IMR-90 (cell line): ENCODE measurements around the gene FBN1. TPM values are rescaled to one million over a fixed set of nuclear protein-coding genes. Genes with fewer than 3 reads are reported as not detected.

Source experiments
- ATAC-seq: fragments of 200-7000 bp; cut with Tn5 transposase; 2 replicates; pipeline ENCODE4 v1.9.1; 2020; ENCODE audit warnings: low read depth, mild to moderate bottlenecking, moderate library complexity
- BruUV-seq: library from RNA; stranded (reverse); fragments of 400-500 nt; replicated peaks from 2 replicates; lab custom pipeline; 2021; lab: Mats Ljungman, UMichigan
- CTCF ChIA-PET: fragments of 300-600 bp; formaldehyde crosslinking; extraction: SDS; loops from one replicate; lab custom pipeline; 2021; ENCODE audit warnings: antibody characterized with exemption; lab: Yijun Ruan, JAX
- POLR2A ChIA-PET: fragments of 300-600 bp; sonication (Branson Sonifier 250); formaldehyde crosslinking; loops from one replicate; lab custom pipeline; 2022; ENCODE audit warnings: antibody characterized with exemption; ENCODE audit not compliant: unreplicated experiment; lab: Charles Lee
- DNase-seq: peaks from one replicate; pipeline ENCODE4 v3.0.0; 2013
- H2AFZ ChIP-seq: replicated peaks from 2 replicates; pipeline ENCODE3; 2013; ENCODE audit warnings: low read length, mild to moderate bottlenecking; ENCODE audit not compliant: poor library complexity
- H2AK5ac ChIP-seq: 2 replicates; pipeline ENCODE4 v1.6.1; 2013; ENCODE audit warnings: low read depth, low read length, inconsistent platforms
- H2AK9ac ChIP-seq: replicated peaks from 2 replicates; pipeline ENCODE3; 2013; ENCODE audit warnings: mild to moderate bottlenecking, low read depth, low read length, moderate library complexity; ENCODE audit not compliant: poor library complexity
- H2BK120ac ChIP-seq: 2 replicates; pipeline ENCODE4 v1.6.1; 2013; ENCODE audit warnings: low read depth, low read length, inconsistent platforms
- H2BK15ac ChIP-seq: 3 replicates; pipeline ENCODE4 v1.6.1; 2013; ENCODE audit warnings: low read depth, low read length, inconsistent platforms
- H2BK20ac ChIP-seq: 2 replicates; pipeline ENCODE4 v1.6.1; 2013; ENCODE audit warnings: low read depth, mild to moderate bottlenecking, inconsistent platforms, low read length, moderate library complexity
- H2BK5ac ChIP-seq: 2 replicates; pipeline ENCODE4 v1.6.1; 2013; ENCODE audit warnings: mild to moderate bottlenecking, low read depth, low read length, inconsistent platforms; ENCODE audit not compliant: poor library complexity, severe bottlenecking
- H3K14ac ChIP-seq: replicated peaks from 2 replicates; pipeline ENCODE4 v1.6.1; 2013; ENCODE audit warnings: low read depth, low read length, inconsistent platforms
- H3K18ac ChIP-seq: 2 replicates; pipeline ENCODE4 v1.6.1; 2013; ENCODE audit warnings: low read depth, low read length, control low read depth
- H3K23ac ChIP-seq: 2 replicates; pipeline ENCODE4 v1.6.1; 2013; ENCODE audit warnings: low read depth, low read length, inconsistent platforms
- H3K27ac ChIP-seq: 2 replicates; pipeline ENCODE4 v1.5.1; 2013; ENCODE audit warnings: mild to moderate bottlenecking, control low read depth, low read length; ENCODE audit not compliant: insufficient read depth
- H3K27me3 ChIP-seq: 2 replicates; pipeline ENCODE4 v1.6.1; 2013; ENCODE audit warnings: low read length; ENCODE audit not compliant: control insufficient read depth, insufficient read depth
- H3K36me3 ChIP-seq: 2 replicates; pipeline ENCODE4 v1.6.1; 2013; ENCODE audit warnings: low read length, mixed read lengths; ENCODE audit not compliant: control insufficient read depth, insufficient read depth
- H3K4ac ChIP-seq: 2 replicates; pipeline ENCODE4 v1.6.1; 2013; ENCODE audit warnings: low read depth, low read length, inconsistent platforms
- H3K4me1 ChIP-seq: 2 replicates; pipeline ENCODE4 v1.6.1; 2013; ENCODE audit warnings: low read length, mixed read lengths; ENCODE audit not compliant: control insufficient read depth, insufficient read depth
- H3K4me2 ChIP-seq: 2 replicates; pipeline ENCODE4 v1.6.1; 2013; ENCODE audit warnings: low read depth, mild to moderate bottlenecking, control low read depth, low read length, moderate library complexity
- H3K4me3 ChIP-seq: 2 replicates; pipeline ENCODE4 v1.5.1; 2013; ENCODE audit warnings: low read depth, mild to moderate bottlenecking, control low read depth, low read length, moderate library complexity; ENCODE audit not compliant: insufficient read depth
- H3K56ac ChIP-seq: 2 replicates; pipeline ENCODE4 v1.6.1; 2013; ENCODE audit warnings: low read length, inconsistent platforms; ENCODE audit not compliant: insufficient read depth; ENCODE audit errors: extremely low read depth
- H3K79me1 ChIP-seq, 2 experiments: 2 replicates each; pipeline ENCODE4 v1.6.1; 2013; ENCODE audit warnings: low read length in 2 of 2, inconsistent platforms in 1 of 2, low read depth in 1 of 2
- H3K9ac ChIP-seq: 2 replicates; pipeline ENCODE4 v1.6.1; 2013; ENCODE audit warnings: low read depth, low read length, control low read depth
- H3K9me1 ChIP-seq: 2 replicates; pipeline ENCODE4 v1.6.1; 2013; ENCODE audit warnings: low read length, inconsistent platforms; ENCODE audit not compliant: insufficient read depth
- H3K9me3 ChIP-seq: 2 replicates; pipeline ENCODE4 v1.6.1; 2013; ENCODE audit warnings: low read length; ENCODE audit not compliant: control insufficient read depth, insufficient read depth
- H4K20me1 ChIP-seq: 2 replicates; pipeline ENCODE4 v1.6.1; 2013; ENCODE audit warnings: low read length, inconsistent platforms; ENCODE audit not compliant: insufficient read depth
- H4K5ac ChIP-seq: 2 replicates; pipeline ENCODE4 v1.6.1; 2013; ENCODE audit warnings: mild to moderate bottlenecking, low read depth, low read length, control low read depth
- H4K8ac ChIP-seq, 2 experiments: 2 replicates each; pipeline ENCODE4 v1.6.1; 2013; ENCODE audit warnings: low read depth in 2 of 2, low read length in 2 of 2, control low read depth in 1 of 2, inconsistent platforms in 1 of 2
- H4K91ac ChIP-seq: 2 replicates; pipeline ENCODE4 v1.6.1; 2013; ENCODE audit warnings: low read depth, low read length, inconsistent platforms; ENCODE audit not compliant: insufficient read depth
- BHLHE40 ChIP-seq: fragments of 150-350 bp; IDR thresholded peaks from 2 replicates; pipeline ENCODE4 v1.6.1; 2016; ENCODE audit warnings: mild to moderate bottlenecking, low read depth, low read length
- CEBPB ChIP-seq: IDR thresholded peaks from 2 replicates; pipeline ENCODE4 v1.6.1; 2012; ENCODE audit warnings: low read depth, low read length, improper control_type of control experiment
- CHD1 ChIP-seq: IDR thresholded peaks from 2 replicates; pipeline ENCODE4 v1.6.1; 2012; ENCODE audit warnings: low read depth, low read length, improper control_type of control experiment
- FOS ChIP-seq: fragments of 150-350 bp; IDR thresholded peaks from 2 replicates; pipeline ENCODE4 v1.6.1; 2016; ENCODE audit warnings: low read depth, low read length
- MAFK ChIP-seq: IDR thresholded peaks from 2 replicates; pipeline ENCODE4 v1.6.1; 2012; ENCODE audit warnings: low read depth, low read length, improper control_type of control experiment
- MAZ ChIP-seq: IDR thresholded peaks from 2 replicates; pipeline ENCODE4 v1.6.1; 2012; ENCODE audit warnings: low read depth, mild to moderate bottlenecking, low read length, improper control_type of control experiment, moderate library complexity, borderline replicate concordance
- MXI1 ChIP-seq: IDR thresholded peaks from 2 replicates; pipeline ENCODE4 v1.6.1; 2012; ENCODE audit warnings: low read depth, mild to moderate bottlenecking, low read length, moderate library complexity, borderline replicate concordance
- NFE2L2 ChIP-seq: fragments of 150-350 bp; IDR thresholded peaks from 2 replicates; pipeline ENCODE4 v1.6.1; 2016; ENCODE audit warnings: low read depth, mild to moderate bottlenecking, low read length
- RAD21 ChIP-seq: IDR thresholded peaks from 2 replicates; pipeline ENCODE4 v1.6.1; 2012; ENCODE audit warnings: low read length, improper control_type of control experiment
- RCOR1 ChIP-seq: IDR thresholded peaks from 2 replicates; pipeline ENCODE4 v1.6.1; 2012; ENCODE audit warnings: mild to moderate bottlenecking, low read length, improper control_type of control experiment; ENCODE audit not compliant: insufficient replicate concordance
- RFX5 ChIP-seq: IDR thresholded peaks from 2 replicates; pipeline ENCODE4 v1.8.0; 2012; ENCODE audit warnings: low read depth, mild to moderate bottlenecking, low read length, moderate library complexity
- SMC3 ChIP-seq: fragments of 150-350 bp; IDR thresholded peaks from 2 replicates; pipeline ENCODE4 v1.6.1; 2016; ENCODE audit warnings: low read depth, mild to moderate bottlenecking, antibody characterized with exemption, low read length, moderate library complexity
- WGBS, 2 experiments: methylation state at CpG; one replicate each; pipeline versions ENCODE4 v1.1.5 to v1.1.7; 2013; ENCODE audit warnings: missing lambda C conversion rate in 2 of 2; ENCODE audit not compliant: insufficient read length in 1 of 2; ENCODE audit errors: extremely low coverage in 2 of 2; 5-methylcytosine and 5-hydroxymethylcytosine counted together
- dilution Hi-C: fragments of 300-500 bp; cut with HindIII; formaldehyde crosslinking; loops from one replicate; pipeline ENCODE4 v1.14.3; 2018; ENCODE audit warnings: low sequenced_read_pairs; ENCODE audit not compliant: unreplicated experiment
- in situ Hi-C: fragments of 300-500 bp; cut with MboI; formaldehyde crosslinking; loops from 3 replicates; pipeline ENCODE4 v1.14.3; 2019; ENCODE audit warnings: low sequenced_read_pairs, inconsistent platforms, mixed read lengths
- intact Hi-C: fragments of 100-400 bp; cut with micrococcal nuclease; formaldehyde crosslinking; loops from 2 replicates; pipeline ENCODE4 v1.10.0; 2022
- polyA plus RNA-seq, 3 experiments: library from polyadenylated mRNA; depleted of rRNA; stranded (reverse); fragments of >200 nt; gene quantifications; 2 replicates each; pipeline ENCODE4 v1.2.3, GENCODE V29; 2012; ENCODE audit warnings: low replicate concordance in 1 of 3
- total RNA-seq: library from RNA; depleted of rRNA; stranded (reverse); fragments of >200 nt; gene quantifications from 2 replicates; pipeline ENCODE4 v1.2.3, GENCODE V29; 2012
- TF ChIP-seq, protein P1 (sequence below): conservative IDR thresholded peaks from 2 replicates; pipeline ENCODE4 v1.5.1; 2012; ENCODE audit warnings: mild to moderate bottlenecking, low read depth, low read length, improper control_type of control experiment
- TF ChIP-seq, protein P2 (sequence below): fragments of 150-350 bp; IDR thresholded peaks from 2 replicates; pipeline ENCODE4 v1.6.1; 2017; ENCODE audit warnings: mild to moderate bottlenecking, antibody characterized with exemption, low read length, low read depth
- TF ChIP-seq, protein P3 (sequence below): fragments of 150-350 bp; IDR thresholded peaks from 2 replicates; pipeline ENCODE4 v1.6.1; 2016; ENCODE audit warnings: low read depth, mild to moderate bottlenecking, low read length, moderate library complexity, borderline replicate concordance

Gene FBN1
- total and polyA plus RNA-seq, 2 of the 4 experiments (the other 2 are of a cell fraction) = 134 to 283 TPM

GRCh38 chr15:48657950-48658591, 12.6 kb upstream of the FBN1 start:
- WGBS, 2 experiments = 80% methylated on average over 1 of the region's 7 CpGs; no CpG with 5 or more reads in 1 of the 2 experiments
- ATAC-seq (peak; percentile 32; the same call in 1 of the 2 replicates), DNase-seq (no peak)
- Histone ChIP-seq H3K79me1 (no peaks in the 10 kb centered on the region), H2AK9ac (no peak overlapping the region), H3K9me3 (no peaks in the 10 kb centered on the region), H2BK5ac (no peak overlapping the region), H3K9ac (no peak overlapping the region), H3K18ac (no peak overlapping the region), H2BK15ac (no peak overlapping the region), H4K8ac (0 out of 4 replicates have a peak overlapping the region, but pooled peaks of 1 of the 2 experiments have one; percentile 4), H3K4me1 (no peaks in the 10 kb centered on the region), H3K27ac (no peak overlapping the region), H3K4me3 (no peak overlapping the region), H4K20me1 (no peaks in the 10 kb centered on the region), H4K5ac (no peak overlapping the region; the same call in 1 of the 2 replicates), H3K4me2 (no peak overlapping the region), H3K14ac (no peak overlapping the region), H3K27me3 (no peaks in the 10 kb centered on the region), H3K56ac (no peak overlapping the region), H2AK5ac (no peak overlapping the region), H2BK120ac (no peak overlapping the region), H3K36me3 (no peaks in the 10 kb centered on the region), H2BK20ac (no peak overlapping the region), H3K4ac (no peak overlapping the region), H3K23ac (no peak overlapping the region), H2AFZ (peak overlapping the region; percentile 9), H3K9me1 (no peaks in the 10 kb centered on the region), H4K91ac (no peak overlapping the region)
- POLR2A ChIA-PET = no interaction called here
- CTCF ChIA-PET = no interaction called here
- TF ChIP-seq MAZ (no peak), RFX5 (no peak), MAFK (no peak), RAD21 (no peak), RCOR1 (no peak), SMC3 (no peak), MXI1 (no peak), NFE2L2 (no peak), CHD1 (no peak), FOS (no peak), CEBPB (no peak), BHLHE40 (no peak)
- TF ChIP-seq, protein P1, sequence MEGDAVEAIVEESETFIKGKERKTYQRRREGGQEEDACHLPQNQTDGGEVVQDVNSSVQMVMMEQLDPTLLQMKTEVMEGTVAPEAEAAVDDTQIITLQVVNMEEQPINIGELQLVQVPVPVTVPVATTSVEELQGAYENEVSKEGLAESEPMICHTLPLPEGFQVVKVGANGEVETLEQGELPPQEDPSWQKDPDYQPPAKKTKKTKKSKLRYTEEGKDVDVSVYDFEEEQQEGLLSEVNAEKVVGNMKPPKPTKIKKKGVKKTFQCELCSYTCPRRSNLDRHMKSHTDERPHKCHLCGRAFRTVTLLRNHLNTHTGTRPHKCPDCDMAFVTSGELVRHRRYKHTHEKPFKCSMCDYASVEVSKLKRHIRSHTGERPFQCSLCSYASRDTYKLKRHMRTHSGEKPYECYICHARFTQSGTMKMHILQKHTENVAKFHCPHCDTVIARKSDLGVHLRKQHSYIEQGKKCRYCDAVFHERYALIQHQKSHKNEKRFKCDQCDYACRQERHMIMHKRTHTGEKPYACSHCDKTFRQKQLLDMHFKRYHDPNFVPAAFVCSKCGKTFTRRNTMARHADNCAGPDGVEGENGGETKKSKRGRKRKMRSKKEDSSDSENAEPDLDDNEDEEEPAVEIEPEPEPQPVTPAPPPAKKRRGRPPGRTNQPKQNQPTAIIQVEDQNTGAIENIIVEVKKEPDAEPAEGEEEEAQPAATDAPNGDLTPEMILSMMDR = no peak
- TF ChIP-seq, protein P2, sequence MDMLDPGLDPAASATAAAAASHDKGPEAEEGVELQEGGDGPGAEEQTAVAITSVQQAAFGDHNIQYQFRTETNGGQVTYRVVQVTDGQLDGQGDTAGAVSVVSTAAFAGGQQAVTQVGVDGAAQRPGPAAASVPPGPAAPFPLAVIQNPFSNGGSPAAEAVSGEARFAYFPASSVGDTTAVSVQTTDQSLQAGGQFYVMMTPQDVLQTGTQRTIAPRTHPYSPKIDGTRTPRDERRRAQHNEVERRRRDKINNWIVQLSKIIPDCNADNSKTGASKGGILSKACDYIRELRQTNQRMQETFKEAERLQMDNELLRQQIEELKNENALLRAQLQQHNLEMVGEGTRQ = no peak
- TF ChIP-seq, protein P3, sequence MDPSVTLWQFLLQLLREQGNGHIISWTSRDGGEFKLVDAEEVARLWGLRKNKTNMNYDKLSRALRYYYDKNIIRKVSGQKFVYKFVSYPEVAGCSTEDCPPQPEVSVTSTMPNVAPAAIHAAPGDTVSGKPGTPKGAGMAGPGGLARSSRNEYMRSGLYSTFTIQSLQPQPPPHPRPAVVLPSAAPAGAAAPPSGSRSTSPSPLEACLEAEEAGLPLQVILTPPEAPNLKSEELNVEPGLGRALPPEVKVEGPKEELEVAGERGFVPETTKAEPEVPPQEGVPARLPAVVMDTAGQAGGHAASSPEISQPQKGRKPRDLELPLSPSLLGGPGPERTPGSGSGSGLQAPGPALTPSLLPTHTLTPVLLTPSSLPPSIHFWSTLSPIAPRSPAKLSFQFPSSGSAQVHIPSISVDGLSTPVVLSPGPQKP = no peak
- intact Hi-C loops (no loop called here), dilution Hi-C loops (no loop called here), in situ Hi-C loops (no loop called here)
- BruUV-seq = no TSS peak
